KMS-11 (cell line): ENCODE measurements around the gene FITM1.

Source experiments
- H2AFZ ChIP-seq: fragments of 200-600 bp; sonication (generic); 2 replicates; pipeline ENCODE4 v1.6.1; 2016; ENCODE audit warnings: antibody characterized with exemption, mixed run types, low read depth
- H3K27ac ChIP-seq: fragments of 200-600 bp; sonication (generic); 2 replicates; pipeline ENCODE4 v1.6.1; 2016; ENCODE audit warnings: mild to moderate bottlenecking, mixed run types
- H3K27me3 ChIP-seq: fragments of 200-600 bp; sonication (generic); 2 replicates; pipeline ENCODE4 v1.6.1; 2017; ENCODE audit warnings: mild to moderate bottlenecking, low read depth, mixed run types, moderate library complexity; ENCODE audit not compliant: insufficient read depth
- H3K36me3 ChIP-seq: fragments of 200-600 bp; sonication (generic); 2 replicates; pipeline ENCODE4 v1.6.1; 2017; ENCODE audit warnings: mild to moderate bottlenecking, mixed run types; ENCODE audit not compliant: insufficient read depth
- H3K4me1 ChIP-seq: fragments of 200-600 bp; sonication (generic); 2 replicates; pipeline ENCODE4 v1.6.1; 2016; ENCODE audit warnings: mild to moderate bottlenecking, low read depth, mixed run types; ENCODE audit not compliant: poor library complexity, severe bottlenecking
- H3K4me2 ChIP-seq: fragments of 200-600 bp; sonication (generic); 2 replicates; pipeline ENCODE4 v1.7.0; 2016; ENCODE audit warnings: mild to moderate bottlenecking, mixed run types
- H3K4me3 ChIP-seq: fragments of 200-600 bp; sonication (generic); IDR thresholded peaks from 2 replicates; pipeline ENCODE4 v1.6.1; 2017; ENCODE audit warnings: low read depth, low read length, mixed read lengths; ENCODE audit not compliant: insufficient read depth
- H3K79me2 ChIP-seq: fragments of 200-600 bp; sonication (generic); 2 replicates; pipeline ENCODE4 v1.6.1; 2016; ENCODE audit warnings: low read depth, mixed run types; ENCODE audit not compliant: insufficient read depth
- H3K9ac ChIP-seq: fragments of 200-600 bp; sonication (generic); 2 replicates; pipeline ENCODE4 v1.6.1; 2016; ENCODE audit warnings: mild to moderate bottlenecking, mixed run types
- H4K20me1 ChIP-seq: fragments of 200-600 bp; sonication (generic); 2 replicates; pipeline ENCODE4 v1.6.1; 2016; ENCODE audit warnings: mild to moderate bottlenecking, mixed run types; ENCODE audit not compliant: insufficient read depth
- TF ChIP-seq, protein P1 (sequence below): fragments of 200-600 bp; sonication (generic); conservative IDR thresholded peaks from 2 replicates; pipeline ENCODE4 v1.6.1; 2017; ENCODE audit warnings: low read depth, mild to moderate bottlenecking, antibody characterized with exemption, low read length, moderate library complexity, mixed read lengths

Gene FITM1

DNA sequence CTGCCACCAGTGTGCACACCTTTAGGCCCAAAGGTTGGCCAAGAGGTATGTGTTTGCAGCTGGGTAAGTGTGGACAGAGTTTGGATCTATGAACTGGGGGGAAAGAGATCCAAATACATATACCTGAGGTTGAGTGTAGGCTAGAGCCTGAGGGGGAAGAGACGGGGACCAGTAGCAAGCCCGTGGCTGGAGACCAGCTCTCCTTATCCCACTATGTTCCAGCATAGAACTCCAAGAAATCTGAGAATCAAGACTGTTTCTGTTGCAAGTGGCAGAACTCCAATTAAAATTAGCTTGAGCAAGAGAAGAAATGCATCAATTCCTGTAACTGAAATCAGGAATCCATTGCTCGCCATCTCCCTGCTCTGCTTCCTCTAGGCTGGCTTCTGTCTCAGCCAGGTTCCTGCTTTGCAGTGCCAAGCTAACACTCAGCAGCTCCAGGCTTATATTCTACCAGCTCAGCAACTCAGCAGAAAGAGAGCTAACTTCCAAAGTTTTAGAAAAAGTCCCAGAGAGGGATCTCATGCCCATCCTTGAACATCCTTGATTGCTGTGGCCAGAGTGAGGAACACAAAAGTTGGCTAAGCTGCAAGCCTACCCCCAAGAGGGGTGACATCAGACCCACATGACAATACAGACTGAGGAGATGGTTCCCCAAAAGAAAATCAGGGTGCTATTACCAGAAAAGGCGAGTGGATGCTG lies 37.8 kb upstream of the FITM1 start:
- TF ChIP-seq, protein P1, sequence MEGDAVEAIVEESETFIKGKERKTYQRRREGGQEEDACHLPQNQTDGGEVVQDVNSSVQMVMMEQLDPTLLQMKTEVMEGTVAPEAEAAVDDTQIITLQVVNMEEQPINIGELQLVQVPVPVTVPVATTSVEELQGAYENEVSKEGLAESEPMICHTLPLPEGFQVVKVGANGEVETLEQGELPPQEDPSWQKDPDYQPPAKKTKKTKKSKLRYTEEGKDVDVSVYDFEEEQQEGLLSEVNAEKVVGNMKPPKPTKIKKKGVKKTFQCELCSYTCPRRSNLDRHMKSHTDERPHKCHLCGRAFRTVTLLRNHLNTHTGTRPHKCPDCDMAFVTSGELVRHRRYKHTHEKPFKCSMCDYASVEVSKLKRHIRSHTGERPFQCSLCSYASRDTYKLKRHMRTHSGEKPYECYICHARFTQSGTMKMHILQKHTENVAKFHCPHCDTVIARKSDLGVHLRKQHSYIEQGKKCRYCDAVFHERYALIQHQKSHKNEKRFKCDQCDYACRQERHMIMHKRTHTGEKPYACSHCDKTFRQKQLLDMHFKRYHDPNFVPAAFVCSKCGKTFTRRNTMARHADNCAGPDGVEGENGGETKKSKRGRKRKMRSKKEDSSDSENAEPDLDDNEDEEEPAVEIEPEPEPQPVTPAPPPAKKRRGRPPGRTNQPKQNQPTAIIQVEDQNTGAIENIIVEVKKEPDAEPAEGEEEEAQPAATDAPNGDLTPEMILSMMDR: no peak

DNA sequence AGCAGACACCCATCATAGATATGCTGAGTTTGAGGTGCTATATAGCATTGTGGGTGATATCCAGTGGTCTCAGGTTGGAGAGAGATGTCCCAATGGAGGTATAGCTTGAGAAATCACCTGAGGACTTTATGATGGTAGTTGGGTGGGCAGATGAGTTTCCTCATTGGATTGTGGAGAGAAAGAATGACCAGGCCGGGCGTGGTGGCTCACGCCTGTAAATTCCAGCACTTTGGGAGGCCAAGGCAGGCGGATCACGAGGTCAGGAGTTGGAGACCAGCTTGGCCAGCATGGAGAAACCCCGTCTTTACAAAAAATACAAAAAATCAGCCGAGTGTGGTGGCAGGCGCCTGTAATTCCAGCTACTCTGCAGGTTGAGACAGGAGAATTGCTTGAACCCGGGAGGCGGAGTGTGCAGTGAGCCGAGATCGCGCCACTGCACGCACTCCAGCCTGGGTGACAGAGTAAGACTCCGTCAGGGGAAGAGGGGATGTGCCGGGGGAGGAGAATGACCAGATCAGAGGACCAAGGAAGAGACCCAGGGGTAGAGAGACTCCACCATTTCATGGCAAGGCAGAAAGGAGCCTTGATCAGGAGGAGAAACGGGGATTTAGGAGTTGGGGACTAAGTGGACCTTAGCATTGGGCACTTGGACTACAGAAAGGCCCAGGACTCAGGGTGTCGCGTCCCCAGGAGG lies 37.1 kb upstream of the FITM1 start:
- H4K20me1 ChIP-seq: no peaks in the 10 kb centered on the region
- peak overlapping the region; percentile 78; the same call in 1 of the 2 replicates for H3K9ac ChIP-seq
- H2AFZ ChIP-seq: peak overlapping the region; percentile 71; the same call in 1 of the 2 replicates
- H3K4me2 ChIP-seq: peak overlapping the region; percentile 25; the same call in 1 of the 2 replicates
- peaks cover 8% of the 10 kb centered on the region; the same call in 1 of the 2 replicates for H3K79me2 ChIP-seq
- no peak overlapping the region for H3K27ac ChIP-seq
- TF ChIP-seq, protein P1: no peak
- no peak overlapping the region for H3K4me3 ChIP-seq
- H3K4me1 ChIP-seq: peaks cover 19% of the 10 kb centered on the region
- H3K36me3 ChIP-seq: no peaks in the 10 kb centered on the region
- H3K27me3 ChIP-seq: no peaks in the 10 kb centered on the region

More for the DNA sequence above, 37.8 kb upstream of the FITM1 start:
- H3K79me2 ChIP-seq: peaks cover 8% of the 10 kb centered on the region; the same call in 1 of the 2 replicates
- no peaks in the 10 kb centered on the region for H4K20me1 ChIP-seq
- H3K27ac ChIP-seq: no peak overlapping the region
- no peak overlapping the region for H3K9ac ChIP-seq
- H3K27me3 ChIP-seq: no peaks in the 10 kb centered on the region
- no peak overlapping the region for H3K4me3 ChIP-seq
- no peak overlapping the region for H3K4me2 ChIP-seq
- no peaks in the 10 kb centered on the region for H3K36me3 ChIP-seq
- no peak overlapping the region for H2AFZ ChIP-seq
- H3K4me1 ChIP-seq: peaks cover 19% of the 10 kb centered on the region

DNA sequence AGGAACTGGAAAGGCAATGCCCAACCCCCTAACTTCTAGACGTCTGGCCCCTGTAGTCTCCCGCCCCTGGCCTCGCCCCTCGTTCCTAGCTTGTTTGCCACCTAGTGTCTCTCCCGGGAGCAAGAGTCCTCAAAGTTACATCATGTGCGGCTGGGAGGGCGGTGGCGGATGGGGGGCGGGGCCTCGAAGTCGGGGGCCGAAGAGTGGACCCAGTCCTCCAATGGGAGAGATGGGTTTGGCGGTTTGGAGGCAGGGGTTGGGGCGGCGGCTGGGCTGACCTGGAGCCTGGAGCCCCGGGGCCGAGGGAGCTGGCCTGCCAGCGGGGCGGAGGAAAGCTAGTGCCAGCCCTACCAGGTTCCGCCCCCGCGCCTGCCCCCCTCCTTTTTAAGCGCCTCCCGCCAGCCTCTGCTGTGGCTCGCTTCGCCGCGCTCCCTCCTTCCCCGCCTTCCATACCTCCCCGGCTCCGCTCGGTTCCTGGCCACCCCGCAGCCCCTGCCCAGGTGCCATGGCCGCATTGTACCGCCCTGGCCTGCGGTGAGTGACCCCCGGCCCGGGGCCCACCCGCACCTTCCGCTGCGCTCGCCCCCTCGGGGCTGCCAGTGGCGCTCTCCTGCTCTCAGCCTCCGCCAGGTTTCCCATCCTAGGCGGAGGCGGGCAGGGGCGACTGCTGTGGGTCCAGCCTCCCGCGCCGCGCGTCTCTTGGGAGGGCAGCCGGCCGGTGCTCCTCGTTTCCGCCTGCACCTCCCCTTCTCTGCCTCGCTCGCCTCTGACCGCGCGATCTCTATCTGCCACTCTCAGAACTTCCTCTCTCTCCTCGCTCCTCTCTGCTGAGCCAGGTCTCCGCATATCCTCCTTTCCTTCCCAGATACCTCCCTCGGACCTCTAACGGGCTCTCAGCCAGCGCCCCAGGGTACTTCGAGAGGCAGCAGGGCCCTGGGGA lies 36.3 kb upstream of the FITM1 start, which contains the start of gene PCK2:
Gene PCK2, plus strand, starts transcription at position 411 of the 940 bp plus-strand sequence. Its CDS starts 95 bp downstream, at position 506.
- H4K20me1 ChIP-seq: no peaks in the 10 kb centered on the region
- H3K36me3 ChIP-seq: no peaks in the 10 kb centered on the region
- peaks cover 19% of the 10 kb centered on the region for H3K4me1 ChIP-seq
- H3K9ac ChIP-seq: peak within 1 kb of the TSS; percentile 78
- H3K4me3 ChIP-seq: no peak within 1 kb of the TSS
- peaks cover 8% of the 10 kb centered on the region; the same call in 1 of the 2 replicates for H3K79me2 ChIP-seq
- TF ChIP-seq, protein P1: no peak
- peak within 1 kb of the TSS; percentile 82 for H3K4me2 ChIP-seq
- H2AFZ ChIP-seq: peak within 1 kb of the TSS; percentile 71
- peak within 1 kb of the TSS; percentile 57 for H3K27ac ChIP-seq
- H3K27me3 ChIP-seq: no peaks in the 10 kb centered on the region

DNA sequence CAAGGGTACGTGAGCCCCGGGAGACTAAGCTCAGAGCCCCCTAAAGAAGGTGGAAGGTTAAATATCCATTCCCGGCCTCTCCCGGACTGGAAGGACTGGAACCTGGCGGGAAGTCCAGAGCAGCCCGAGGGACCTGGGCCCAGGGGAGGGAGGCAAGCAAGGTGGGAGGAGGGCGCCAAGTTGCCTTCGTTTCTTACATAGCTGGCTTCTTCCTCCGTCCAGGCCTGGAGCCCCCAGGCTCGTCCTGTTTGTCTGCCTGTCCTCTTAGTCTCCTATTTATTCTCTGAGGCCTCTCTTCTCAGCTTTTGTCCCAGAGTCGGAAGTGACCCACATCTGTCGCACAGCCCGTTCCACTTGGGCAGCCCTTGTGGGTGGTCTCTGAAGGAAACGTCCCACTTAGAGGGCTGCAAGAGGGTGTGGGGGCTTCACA lies 35.6 kb upstream of the FITM1 start:
- Histone ChIP-seq H3K4me3 (no peak overlapping the region), H3K4me2 (peak overlapping the region; percentile 82), H2AFZ (peak overlapping the region; percentile 71), H3K4me1 (peaks cover 15% of the 10 kb centered on the region), H4K20me1 (no peaks in the 10 kb centered on the region), H3K27me3 (no peaks in the 10 kb centered on the region), H3K9ac (peak overlapping the region; percentile 78), H3K36me3 (no peaks in the 10 kb centered on the region), H3K79me2 (peaks cover 8% of the 10 kb centered on the region; the same call in 1 of the 2 replicates), H3K27ac (peak overlapping the region; percentile 57)
- TF ChIP-seq, protein P1: no peak
